DND-41 (cell line): ENCODE measurements around the gene SPRYD3.
A peak's percentile ranks its signal among the peaks of the same experiment; 100 is the strongest.

Experiments used
- ATAC-seq: fragments of 200-7000 bp; cut with Tn5 transposase; 3 replicates; pipeline ENCODE4 v1.9.1; 2021; ENCODE audit warnings: low read depth; ENCODE audit not compliant: insufficient read depth
- DNase-seq: peaks from one replicate; pipeline ENCODE4 v3.0.0-alpha.2; 2020
- H2AFZ ChIP-seq: 2 replicates; pipeline ENCODE4 v1.6.0; 2012; ENCODE audit warnings: low read depth, low read length
- H3K27ac ChIP-seq: 2 replicates; pipeline ENCODE4 v1.5.1; 2012; ENCODE audit warnings: low read length, inconsistent platforms
- H3K27me3 ChIP-seq: fragments of 200-600 bp; sonication (generic); 2 replicates; pipeline ENCODE4 v1.6.0; 2012; ENCODE audit warnings: low read length, mild to moderate bottlenecking, inconsistent platforms; ENCODE audit not compliant: insufficient read depth, poor library complexity
- H3K36me3 ChIP-seq: 2 replicates; pipeline ENCODE4 v1.5.1; 2012; ENCODE audit warnings: low read length, inconsistent platforms; ENCODE audit not compliant: insufficient read depth
- H3K4me1 ChIP-seq: 2 replicates; pipeline ENCODE4 v1.5.1; 2012; ENCODE audit warnings: mild to moderate bottlenecking, low read length; ENCODE audit not compliant: insufficient read depth
- H3K4me2 ChIP-seq: 2 replicates; pipeline ENCODE4 v1.6.0; 2012; ENCODE audit warnings: mild to moderate bottlenecking, moderate library complexity, low read length, inconsistent platforms; ENCODE audit not compliant: insufficient read depth
- H3K4me3 ChIP-seq, 2 experiments: fragments of 200-600 bp in 1 of 2; shearing (Covaris generic) in 1 of 2; 2 replicates each; pipeline ENCODE4 v1.5.1; 2012 to 2016; ENCODE audit warnings: inconsistent platforms in 2 of 2, low read length in 2 of 2, mild to moderate bottlenecking in 2 of 2, low read depth in 1 of 2, moderate library complexity in 1 of 2
- H3K79me2 ChIP-seq: 2 replicates; pipeline ENCODE4 v1.6.0; 2012; ENCODE audit warnings: low read length, inconsistent platforms; ENCODE audit not compliant: insufficient read depth
- H3K9ac ChIP-seq: 2 replicates; pipeline ENCODE4 v1.6.0; 2012; ENCODE audit warnings: low read depth, mild to moderate bottlenecking, inconsistent platforms, low read length, moderate library complexity
- H3K9me3 ChIP-seq: 2 replicates; pipeline ENCODE4 v1.5.1; 2012; ENCODE audit warnings: low read length, moderate library complexity, mild to moderate bottlenecking, inconsistent platforms; ENCODE audit not compliant: insufficient read depth, severe bottlenecking
- H4K20me1 ChIP-seq: 2 replicates; pipeline ENCODE4 v1.6.0; 2012; ENCODE audit warnings: low read length; ENCODE audit not compliant: insufficient read depth
- CTCF ChIP-seq: IDR thresholded peaks from 2 replicates; pipeline ENCODE4 v1.5.1; 2012; ENCODE audit warnings: borderline replicate concordance, low read length, moderate library complexity, mild to moderate bottlenecking; ENCODE audit not compliant: poor library complexity, severe bottlenecking; ENCODE audit errors: extremely low read depth
- EZH2 ChIP-seq: IDR thresholded peaks from 3 replicates; pipeline ENCODE4 v1.6.1; 2012; ENCODE audit warnings: borderline replicate concordance, low read depth, mild to moderate bottlenecking, moderate library complexity, low read length, inconsistent platforms; ENCODE audit not compliant: severe bottlenecking

The SPRYD3 gene

GRCh38 chr12:53100466-53101151 lies 21.4 kb upstream of the SPRYD3 start:
- Histone ChIP-seq H3K9ac (no peak overlapping the region), H3K4me2 (no peak overlapping the region), H3K79me2 (no peaks in the 10 kb centered on the region), H3K4me1 (peaks cover 20% of the 10 kb centered on the region), H3K27ac (no peak overlapping the region), H4K20me1 (peaks cover 7% of the 10 kb centered on the region; the same call in 1 of the 2 replicates), H3K4me3 (no peak overlapping the region), H3K9me3 (no peaks in the 10 kb centered on the region), H3K27me3 (peaks cover 37% of the 10 kb centered on the region), H2AFZ (no peak overlapping the region), H3K36me3 (no peaks in the 10 kb centered on the region)
- no peak for DNase-seq
- no peak for ATAC-seq
- TF ChIP-seq CTCF (no peak), EZH2 (no peak)

- Histone ChIP-seq H3K4me2 (no peak overlapping the region), H2AFZ (peak overlapping the region; percentile 59; the same call in 1 of the 2 replicates), H3K79me2 (no peaks in the 10 kb centered on the region), H3K27ac (no peak overlapping the region), H4K20me1 (peaks cover 7% of the 10 kb centered on the region; the same call in 1 of the 2 replicates), H3K9me3 (no peaks in the 10 kb centered on the region), H3K9ac (no peak overlapping the region), H3K36me3 (no peaks in the 10 kb centered on the region), H3K4me3 (no peak overlapping the region), H3K27me3 (peaks cover 37% of the 10 kb centered on the region), H3K4me1 (peaks cover 20% of the 10 kb centered on the region)
- DNase-seq (peak; percentile 85), ATAC-seq (peak; percentile 69)
- TF ChIP-seq EZH2, result no peak
- TF ChIP-seq CTCF, result peak; percentile 91
Observed at GRCh38 chr12:53099071-53099882, 20.1 kb upstream of the SPRYD3 start.

- DNase-seq (no peak), ATAC-seq (no peak)
- peaks cover 42% of the 10 kb centered on the region for H3K27me3 ChIP-seq
- no peak overlapping the region for H2AFZ ChIP-seq
- H3K9ac ChIP-seq, result peak overlapping the region; percentile 33; the same call in 1 of the 2 replicates
- H3K79me2 ChIP-seq, result no peaks in the 10 kb centered on the region
- H3K36me3 ChIP-seq, result no peaks in the 10 kb centered on the region
- H3K27ac ChIP-seq, result no peak overlapping the region
- peak overlapping the region in 1 of 2 experiments; percentile 53; a peak in 2 of 4 replicates for H3K4me3 ChIP-seq
- peaks cover 7% of the 10 kb centered on the region; the same call in 1 of the 2 replicates for H4K20me1 ChIP-seq
- peaks cover 20% of the 10 kb centered on the region for H3K4me1 ChIP-seq
- TF ChIP-seq CTCF, result no peak
- TF ChIP-seq EZH2, result no peak
- peak overlapping the region; percentile 80 for H3K4me2 ChIP-seq
- H3K9me3 ChIP-seq, result no peaks in the 10 kb centered on the region
Observed at GRCh38 chr12:53098354-53098981, 19.3 kb upstream of the SPRYD3 start.
